CD4-positive, alpha-beta T cell treated with Interleukin-4 for 4 hours (primary cell): ENCODE measurements around the gene ELOVL5.
A peak's percentile ranks its signal among the peaks of the same experiment; 100 is the strongest.

Experiments
- DNase-seq: peaks from one replicate; pipeline ENCODE4 v3.0.0-alpha.2; 2020

Gene ELOVL5

GRCh38 chr6:53264915-53265607, 83.7 kb downstream of the ELOVL5 start:
- DNase-seq: no peak

DNA sequence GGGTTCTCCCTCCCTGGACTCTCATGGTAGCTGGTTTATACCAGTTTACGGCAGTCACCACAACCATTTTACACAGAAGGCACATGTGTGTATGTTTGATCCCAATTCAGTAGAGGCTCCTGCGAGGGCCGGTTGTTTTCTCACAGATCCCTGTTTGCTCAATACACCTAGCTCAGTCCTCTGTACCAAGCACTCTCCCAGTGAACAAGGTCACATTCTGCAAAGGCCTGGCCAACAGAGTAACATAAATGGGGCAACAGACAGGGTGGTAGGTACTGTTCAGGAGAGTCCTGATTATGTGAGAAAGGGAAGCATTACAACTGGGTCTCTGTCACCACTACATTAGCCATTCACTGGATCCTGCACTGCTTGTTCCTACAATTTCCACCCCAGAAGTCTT, 84.4 kb downstream of the ELOVL5 start:
- DNase-seq: no peak

DNA sequence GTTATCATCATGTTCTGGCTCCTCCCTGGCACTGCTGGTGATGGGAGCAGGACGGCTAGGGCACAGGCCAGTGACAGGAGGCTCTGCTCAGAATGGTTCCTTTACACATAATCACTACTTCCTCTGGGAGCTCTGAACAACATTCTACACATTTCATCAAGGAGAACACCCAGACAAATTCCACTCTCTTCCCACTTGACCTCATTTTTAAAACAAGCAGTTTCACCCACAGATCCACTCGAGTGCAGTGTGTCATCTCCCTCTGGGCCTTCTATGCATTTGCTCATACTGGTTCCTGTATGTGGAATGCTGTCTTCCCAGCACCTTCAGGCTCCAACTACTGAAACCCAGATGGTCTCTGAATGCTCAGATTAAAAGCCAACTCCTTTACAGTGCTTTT, 84.8 kb downstream of the ELOVL5 start:
- DNase-seq: no peak

DNA sequence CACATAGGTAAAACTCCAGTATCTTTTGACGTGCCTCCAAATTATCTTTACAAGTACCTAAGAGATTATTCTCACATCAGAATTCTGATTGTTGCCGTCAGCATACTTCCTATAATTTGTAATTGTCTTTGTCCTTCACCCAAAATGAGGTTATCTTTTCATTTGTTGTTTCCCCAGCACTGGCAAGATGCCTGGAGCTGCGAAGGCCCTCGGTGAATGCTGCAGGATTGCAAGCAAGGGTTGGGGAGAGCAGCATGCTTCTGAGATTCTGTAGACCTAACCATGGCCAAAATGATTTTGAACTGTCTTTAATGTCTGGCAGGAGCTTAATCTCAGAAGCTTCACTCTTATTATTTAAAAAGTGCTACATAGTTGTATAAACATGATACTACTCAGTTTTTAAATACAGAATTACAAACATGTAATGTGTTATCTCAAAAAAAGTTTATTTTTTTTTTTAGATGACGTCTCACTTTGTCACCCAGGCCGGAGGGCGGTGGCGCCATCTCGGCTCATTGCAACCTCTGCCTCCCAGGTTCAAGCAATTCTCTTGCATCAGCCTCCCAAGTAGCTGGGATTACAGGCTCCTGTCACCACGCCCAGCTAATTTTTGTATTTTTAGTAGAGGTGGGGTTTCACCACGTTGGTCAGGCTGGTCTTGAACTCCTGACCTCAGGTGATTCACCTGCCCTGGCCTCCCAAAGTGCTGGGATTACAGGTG, 88.7 kb downstream of the ELOVL5 start:
- no peak for DNase-seq

- DNase-seq: no peak
These were observed 90.0 kb downstream of the ELOVL5 start for GRCh38 chr6:53258774-53259155.

DNA sequence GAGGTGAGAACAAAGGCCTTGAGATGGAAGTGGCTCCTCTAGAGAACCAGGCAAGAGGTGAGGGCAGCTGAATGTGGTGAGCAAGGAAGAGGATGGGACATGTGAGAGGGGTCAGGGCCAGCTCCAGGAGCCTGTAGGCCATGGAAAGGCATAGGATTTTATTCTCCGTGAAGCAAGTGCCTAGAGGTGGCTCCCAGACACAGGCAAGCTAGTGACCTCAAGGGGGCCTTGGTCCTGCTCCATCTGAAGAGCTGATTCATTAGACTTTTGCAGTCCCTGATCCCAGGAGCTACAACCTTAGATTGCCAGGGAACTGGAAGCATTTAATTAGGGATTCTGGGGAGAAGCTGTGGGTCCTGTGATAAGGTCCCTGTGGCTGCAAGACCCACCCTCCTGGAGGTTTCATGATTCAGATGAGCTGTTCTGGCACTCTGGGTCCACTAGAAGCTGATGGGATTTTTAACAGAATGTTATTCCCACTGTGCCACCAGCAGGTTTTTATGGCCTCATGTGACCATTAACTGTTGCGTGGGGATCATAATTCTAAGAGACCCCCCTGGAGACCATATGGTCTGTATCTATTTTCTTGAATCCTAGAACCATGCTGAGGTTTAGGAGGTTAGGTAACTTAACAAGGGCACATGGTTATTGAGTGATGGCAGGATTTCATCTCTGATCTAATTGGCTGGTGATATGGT, 90.5 kb downstream of the ELOVL5 start:
- no peak for DNase-seq

DNA sequence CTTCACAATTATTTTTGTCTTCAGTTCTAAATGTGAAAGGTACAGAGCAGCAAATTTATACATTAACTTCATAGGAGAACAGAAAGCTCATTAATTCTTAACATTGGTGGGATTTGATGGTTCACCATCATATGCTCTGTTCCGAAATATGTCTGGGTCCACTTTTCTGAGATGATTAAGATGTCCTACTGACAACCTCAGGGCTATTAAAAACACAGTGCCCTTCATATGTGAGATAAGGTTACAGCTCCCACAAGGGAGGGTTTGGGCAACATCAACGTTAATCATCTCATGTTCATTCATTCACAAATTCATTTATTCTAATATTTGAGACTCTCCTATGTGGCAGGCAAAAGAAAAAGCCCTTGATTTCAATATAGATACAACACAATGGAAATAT, 91.2 kb downstream of the ELOVL5 start:
- DNase-seq: no peak

GRCh38 chr6:53257001-53257400, 91.7 kb downstream of the ELOVL5 start:
- no peak for DNase-seq

DNA sequence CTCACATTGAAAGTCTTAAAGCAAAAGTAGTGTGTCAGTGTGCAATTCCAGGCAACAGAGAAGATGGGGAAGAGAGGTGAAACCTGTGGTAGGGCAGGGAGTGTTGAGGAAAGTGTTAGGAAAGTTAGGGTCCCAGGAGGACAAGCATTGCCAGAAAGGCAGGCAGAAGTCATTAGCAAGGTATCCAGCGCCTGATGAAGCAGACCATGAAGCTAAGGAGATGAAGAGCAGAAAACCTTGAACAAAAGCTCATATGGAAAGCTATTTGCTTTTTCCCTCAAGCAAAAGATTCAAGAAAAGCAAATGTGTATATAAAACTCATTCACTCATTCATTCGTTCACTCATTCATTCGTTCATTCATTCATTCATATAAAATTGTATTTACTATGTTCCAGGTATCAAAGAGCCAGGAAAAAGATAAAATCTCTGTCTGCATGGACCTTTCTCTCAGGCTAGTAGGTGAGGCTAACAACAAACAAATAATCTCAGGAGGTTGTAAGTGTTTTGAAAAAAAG, 96.5 kb downstream of the ELOVL5 start:
- DNase-seq: no peak

GRCh38 chr6:53251033-53251672, 97.6 kb downstream of the ELOVL5 start:
- DNase-seq: no peak

DNA sequence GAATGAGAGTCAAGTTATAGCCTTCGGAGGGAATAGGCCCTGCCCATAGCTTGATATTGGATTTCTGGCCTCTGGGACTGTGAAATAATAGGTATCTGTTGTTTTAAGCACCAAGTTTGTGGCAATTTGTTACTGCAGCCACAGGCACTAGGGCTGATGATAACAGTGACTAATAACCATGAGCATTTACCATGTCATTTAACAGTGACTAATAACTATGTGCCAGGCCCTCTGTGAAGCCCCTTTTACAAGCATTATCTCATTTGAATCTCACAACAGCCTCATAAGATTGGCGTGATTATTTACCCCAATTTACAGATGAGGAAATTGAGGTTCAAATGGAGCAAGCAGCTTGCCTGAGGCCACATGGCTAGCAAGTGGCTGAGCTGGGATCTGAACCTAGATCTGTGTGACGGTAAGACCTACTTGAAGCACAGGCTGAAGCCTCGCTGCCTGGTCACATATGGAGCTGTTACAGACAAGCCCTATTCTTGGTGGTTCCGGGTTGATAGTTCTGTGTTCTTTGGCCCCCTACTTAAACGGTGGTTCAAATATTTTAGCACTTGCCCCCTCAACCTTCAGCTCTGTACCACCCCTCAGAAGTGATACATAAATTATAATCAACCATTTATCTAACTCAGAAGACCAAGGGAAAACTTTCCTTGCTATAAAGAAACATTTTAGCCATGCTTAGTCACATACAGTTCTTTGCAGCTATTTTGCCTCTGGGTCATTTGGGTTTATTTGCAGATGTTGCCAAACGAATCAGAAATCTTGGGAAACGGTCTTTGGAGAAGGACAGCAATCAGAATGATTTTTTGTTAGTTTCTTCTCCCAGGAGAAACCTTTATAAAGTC, 98.3 kb downstream of the ELOVL5 start:
- no peak for DNase-seq

GRCh38 chr6:53246924-53247323, 101.8 kb downstream of the ELOVL5 start:
- DNase-seq: no peak

- DNase-seq: peak; percentile 16
These were observed 103.8 kb downstream of the ELOVL5 start for GRCh38 chr6:53244958-53245357.

GRCh38 chr6:53244399-53244931, 104.3 kb downstream of the ELOVL5 start:
- DNase-seq: no peak

GRCh38 chr6:53241938-53242337, 106.8 kb downstream of the ELOVL5 start:
- no peak for DNase-seq

DNA sequence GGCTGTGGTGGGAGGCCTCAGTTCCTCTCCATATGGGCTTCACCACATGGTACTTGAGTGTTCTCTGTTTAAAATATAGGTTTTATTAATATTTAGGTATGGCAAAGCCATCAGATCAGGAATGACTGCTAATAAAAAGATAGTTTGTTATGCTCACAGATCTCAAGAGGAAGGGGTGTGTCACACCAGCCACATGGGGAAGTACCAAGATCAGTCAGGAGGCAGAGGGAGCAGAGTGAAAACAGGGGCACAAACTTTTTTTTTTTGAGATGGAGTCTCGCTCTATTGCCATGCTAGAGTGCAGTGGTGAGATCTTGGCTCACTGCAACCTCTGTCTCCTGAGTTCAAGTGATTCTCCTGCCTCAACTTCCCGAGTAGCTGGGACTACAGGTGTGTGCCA, 108.0 kb downstream of the ELOVL5 start:
- peak; percentile 34 for DNase-seq

DNA sequence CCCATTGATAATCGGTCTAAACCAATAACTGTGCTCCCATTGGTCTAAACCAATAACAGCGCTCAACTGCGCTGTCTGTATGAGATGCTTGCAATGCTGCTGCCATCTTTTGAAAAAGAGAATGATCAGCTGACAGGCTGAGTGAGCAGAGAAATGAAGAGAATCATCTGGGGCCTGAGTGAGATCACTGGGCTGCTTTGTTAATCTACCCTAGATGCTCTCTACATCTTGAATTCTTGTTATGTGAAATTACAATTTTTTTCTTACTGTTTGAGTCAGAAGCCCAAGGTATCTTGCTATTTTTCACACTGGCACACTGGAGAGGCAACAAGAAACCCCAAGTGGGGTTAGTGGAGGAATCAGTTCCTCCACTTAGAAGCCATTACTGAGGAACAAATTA, 108.6 kb downstream of the ELOVL5 start:
- no peak for DNase-seq

- no peak for DNase-seq
These were observed 109.2 kb downstream of the ELOVL5 start for GRCh38 chr6:53239526-53239925.

- no peak for DNase-seq
These were observed 110.4 kb downstream of the ELOVL5 start for GRCh38 chr6:53238311-53238710.

GRCh38 chr6:53236241-53236640, 112.5 kb downstream of the ELOVL5 start:
- DNase-seq: peak; percentile 8

- DNase-seq: no peak
These were observed 113.2 kb downstream of the ELOVL5 start for GRCh38 chr6:53235508-53235907.

DNA sequence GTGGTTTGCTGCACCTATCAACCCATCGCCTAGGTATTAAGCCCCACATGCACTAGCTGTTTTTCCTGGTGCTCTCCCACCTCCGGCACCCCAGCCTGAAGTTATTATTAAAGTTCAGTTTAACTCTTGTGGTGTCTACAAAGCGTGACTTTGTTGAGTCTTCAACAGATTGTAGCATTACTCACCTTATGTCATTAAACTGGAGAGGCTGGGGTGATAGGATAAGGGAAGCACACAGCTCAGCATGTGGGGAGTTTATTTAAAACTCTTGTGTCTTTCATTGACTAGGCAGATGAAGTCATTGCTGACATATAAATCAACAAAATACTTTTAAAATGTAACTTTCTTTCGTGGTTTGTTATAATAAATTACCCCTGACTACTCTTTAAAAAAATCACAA, 115.4 kb downstream of the ELOVL5 start:
- no peak for DNase-seq
